Skeletal muscle cell (primary cell): Measurements from ENCODE around the gene CNTNAP5.

ENCODE experiments used
- DNase-seq: peaks from one replicate; pipeline ENCODE4 v3.0.0-alpha.2; 2010; ENCODE audit warnings: low read depth
- H3K4me3 ChIP-seq: 2 replicates; pipeline ENCODE4 v1.5.1; 2011; ENCODE audit warnings: low read depth, mild to moderate bottlenecking, control low read depth, low read length, moderate library complexity

The CNTNAP5 gene

DNA sequence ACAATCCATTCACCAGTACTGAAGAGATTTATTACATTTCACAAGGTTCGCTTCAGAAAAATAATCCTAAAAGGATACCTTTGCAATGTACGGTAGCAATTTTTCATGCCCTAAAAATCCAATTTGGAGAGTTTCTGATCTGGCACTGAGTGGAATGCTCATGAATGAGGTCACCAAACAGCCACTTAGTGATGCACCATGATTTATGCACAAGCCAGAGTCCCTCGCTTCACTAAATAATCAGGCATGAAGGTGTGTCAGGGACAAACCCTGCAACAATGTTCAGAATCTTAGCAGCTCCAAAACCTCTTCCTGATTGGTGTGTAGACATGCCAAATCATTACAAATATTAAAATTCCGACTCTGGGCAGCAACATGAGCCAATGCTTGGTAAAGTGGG lies 221.1 kb downstream of the CNTNAP5 start:
- DNase-seq, result no peak
- H3K4me3 ChIP-seq, result no peak overlapping the region

DNA sequence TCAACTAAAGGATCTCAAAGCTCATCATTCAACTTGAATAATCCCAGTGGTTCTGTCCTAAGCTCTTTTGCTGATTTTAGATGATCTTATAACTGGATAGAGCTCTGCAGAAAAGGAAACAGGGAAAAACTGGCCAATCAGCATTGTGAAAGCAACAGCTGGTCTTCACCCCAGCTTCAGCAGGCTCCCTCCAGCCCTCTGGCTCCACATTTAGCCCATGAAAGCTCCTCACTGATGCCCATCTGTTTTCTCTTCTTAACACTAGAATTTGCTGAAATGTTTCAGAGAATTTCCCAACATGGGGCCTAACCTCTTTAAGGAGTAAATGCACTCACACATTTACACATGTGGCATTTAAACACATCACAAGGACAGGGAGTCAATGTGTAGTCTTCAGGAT lies 223.3 kb downstream of the CNTNAP5 start:
- DNase-seq, result no peak
- H3K4me3 ChIP-seq, result no peak overlapping the region

DNA sequence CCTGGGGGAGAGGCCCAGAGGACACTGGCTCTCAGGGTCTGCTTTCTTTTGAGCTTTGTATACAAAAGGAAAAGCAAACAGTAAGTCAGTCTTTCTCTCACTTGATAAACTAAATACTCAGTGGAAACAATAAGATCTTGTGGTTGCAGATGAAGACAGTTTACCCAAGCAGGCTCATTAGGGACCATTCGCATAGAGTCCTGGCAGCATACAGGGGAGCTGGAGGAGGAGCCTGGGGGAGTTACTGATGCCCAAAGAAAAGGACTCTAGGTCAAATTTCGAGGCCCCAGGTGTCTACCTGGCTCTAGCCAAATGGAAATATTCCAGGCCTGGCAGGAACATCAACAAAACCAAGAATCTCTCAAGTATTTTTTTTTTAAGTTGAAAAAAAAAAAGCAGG lies 225.3 kb downstream of the CNTNAP5 start:
- H3K4me3 ChIP-seq, result no peak overlapping the region
- DNase-seq, result no peak

DNA sequence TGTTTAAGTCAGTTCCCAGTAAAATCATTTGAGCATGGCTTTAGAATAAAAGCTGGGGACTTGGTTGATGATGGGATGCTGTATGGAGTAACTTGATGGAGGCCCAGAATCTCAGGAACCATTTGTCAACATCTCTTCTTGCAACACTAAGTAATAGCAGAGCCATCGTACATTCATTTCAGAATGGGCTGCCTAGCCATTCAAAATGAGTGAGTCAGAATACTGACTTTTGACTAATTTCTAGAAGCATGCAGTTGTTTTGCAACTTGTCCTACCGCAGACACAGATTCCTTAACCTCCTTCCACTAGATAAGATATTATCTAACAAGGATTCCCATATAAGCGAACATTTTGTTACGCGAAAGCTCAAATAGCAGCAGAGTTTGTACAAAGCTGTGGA lies 229.5 kb downstream of the CNTNAP5 start:
- peak; percentile 86 for DNase-seq
- H3K4me3 ChIP-seq, result no peak overlapping the region

DNA sequence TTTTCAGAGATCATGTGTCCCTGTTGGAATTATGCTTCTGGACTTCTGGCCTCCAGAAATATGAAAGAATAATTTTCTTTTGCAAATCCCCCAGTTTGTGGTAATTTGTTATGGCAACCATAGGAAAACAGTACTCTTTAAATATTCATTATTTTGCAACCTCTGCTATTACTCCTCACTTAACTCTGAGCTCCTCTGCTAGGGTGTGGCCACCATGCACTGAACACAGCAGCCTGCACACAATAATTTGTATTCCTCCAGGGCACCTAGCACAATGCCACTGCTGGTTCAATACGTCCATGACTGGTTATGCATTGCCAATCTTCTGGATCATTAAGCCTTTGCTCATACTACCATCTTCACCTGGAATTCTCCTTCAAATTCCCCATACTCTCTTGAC lies 232.0 kb downstream of the CNTNAP5 start:
- H3K4me3 ChIP-seq, result no peak overlapping the region
- no peak for DNase-seq

DNA sequence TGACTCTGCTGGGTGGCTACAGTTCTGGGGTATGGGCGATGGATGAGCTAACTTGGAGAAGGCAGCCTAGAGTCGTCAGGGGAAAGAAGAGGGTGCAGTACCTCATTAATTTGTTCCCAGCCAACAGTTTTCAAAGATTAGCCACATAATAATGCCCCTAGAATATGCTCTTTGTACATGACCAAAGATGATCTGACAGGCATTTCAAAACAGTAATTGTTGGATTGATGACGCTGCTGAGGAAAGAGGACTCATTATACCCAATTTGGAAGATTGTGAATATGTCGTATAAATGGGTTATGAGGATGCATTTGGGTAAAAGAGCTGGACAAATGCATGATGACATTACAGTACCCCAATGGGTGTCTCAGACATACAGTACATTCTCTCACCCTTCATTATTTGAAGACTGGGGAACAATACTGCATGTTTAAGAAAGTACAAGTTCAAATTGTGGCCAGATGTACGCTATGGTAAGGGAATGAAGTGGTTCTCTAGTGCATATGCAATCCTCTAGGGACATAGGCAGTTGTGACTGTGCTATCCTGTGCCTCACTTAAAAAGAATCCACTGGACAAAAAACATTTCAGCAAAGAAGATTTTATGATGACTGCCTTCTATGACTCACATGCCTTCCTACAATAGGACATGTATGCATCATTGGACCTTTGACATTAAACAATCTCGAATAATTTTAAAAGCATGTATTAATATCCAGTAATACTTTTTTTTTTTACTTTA lies 233.2 kb downstream of the CNTNAP5 start:
- H3K4me3 ChIP-seq, result no peak overlapping the region
- DNase-seq, result peak; percentile 92

DNA sequence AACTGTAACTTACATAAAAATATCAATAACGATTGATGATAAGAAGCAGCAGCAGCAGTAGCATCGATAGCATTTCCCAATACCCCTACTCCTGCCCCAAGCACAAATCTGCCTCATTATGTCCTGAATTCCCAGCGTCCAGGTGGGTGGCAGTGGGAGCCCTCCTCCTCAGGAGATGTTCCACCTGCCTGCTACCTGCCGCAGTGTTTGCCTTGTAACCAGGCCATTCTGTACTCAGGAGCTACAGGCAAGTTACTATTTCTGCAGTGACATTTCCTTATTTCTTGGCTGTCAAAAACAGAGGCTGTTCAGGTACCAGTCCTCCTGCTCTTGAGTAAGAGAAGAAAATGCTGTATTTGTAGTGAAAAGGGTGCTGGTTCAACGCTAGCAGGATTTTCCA lies 236.4 kb downstream of the CNTNAP5 start:
- no peak for DNase-seq

DNA sequence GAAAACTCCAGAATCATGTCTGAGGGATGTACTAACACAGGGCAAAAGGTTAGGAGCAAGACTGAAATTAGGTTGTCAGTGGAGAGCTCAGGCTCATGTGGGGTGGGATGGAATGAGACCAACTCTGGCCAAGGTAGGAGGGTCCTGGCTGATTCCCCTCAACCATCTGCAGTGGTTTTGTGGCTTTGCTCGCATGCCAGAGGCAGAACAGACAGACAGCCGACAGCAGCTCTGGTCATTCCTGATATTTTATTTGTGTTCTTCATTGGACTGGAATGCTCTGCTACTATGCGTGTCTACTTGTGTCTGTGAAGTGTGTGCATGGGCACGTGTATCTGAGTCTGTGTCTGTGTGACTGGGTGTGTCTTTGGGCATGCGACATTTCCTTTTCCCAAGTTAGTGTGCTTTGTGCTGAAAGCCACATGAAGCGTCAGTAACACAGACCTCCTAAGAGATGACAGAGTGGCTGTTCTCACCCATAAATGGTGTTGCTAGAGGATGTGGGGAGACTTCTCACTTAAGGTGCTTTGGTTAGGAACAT lies 239.5 kb downstream of the CNTNAP5 start:
- DNase-seq, result peak; percentile 53
- no peak overlapping the region for H3K4me3 ChIP-seq

More for the DNA sequence above, 236.4 kb downstream of the CNTNAP5 start:
- H3K4me3 ChIP-seq, result no peak overlapping the region

DNA sequence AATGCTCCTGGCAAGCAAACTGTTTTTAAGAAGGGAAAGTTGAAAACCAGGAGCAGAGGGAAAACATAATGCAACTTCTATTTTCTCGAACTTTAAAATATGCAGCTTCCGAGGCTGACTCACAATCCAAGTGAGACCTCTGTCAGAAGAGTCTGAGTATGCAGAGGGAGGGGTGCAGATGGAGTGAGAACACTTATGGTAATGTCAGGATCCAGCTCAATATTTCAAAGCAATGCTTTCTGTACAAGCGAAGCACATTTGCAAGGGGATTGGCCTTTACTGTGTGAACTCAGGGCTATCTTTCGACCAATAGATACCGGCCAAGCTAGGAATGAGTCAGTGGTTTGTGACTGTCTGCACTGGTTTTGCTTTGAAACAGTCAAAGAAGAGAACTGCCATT lies 242.7 kb downstream of the CNTNAP5 start:
- H3K4me3 ChIP-seq, result no peak overlapping the region
- peak; percentile 89 for DNase-seq

DNA sequence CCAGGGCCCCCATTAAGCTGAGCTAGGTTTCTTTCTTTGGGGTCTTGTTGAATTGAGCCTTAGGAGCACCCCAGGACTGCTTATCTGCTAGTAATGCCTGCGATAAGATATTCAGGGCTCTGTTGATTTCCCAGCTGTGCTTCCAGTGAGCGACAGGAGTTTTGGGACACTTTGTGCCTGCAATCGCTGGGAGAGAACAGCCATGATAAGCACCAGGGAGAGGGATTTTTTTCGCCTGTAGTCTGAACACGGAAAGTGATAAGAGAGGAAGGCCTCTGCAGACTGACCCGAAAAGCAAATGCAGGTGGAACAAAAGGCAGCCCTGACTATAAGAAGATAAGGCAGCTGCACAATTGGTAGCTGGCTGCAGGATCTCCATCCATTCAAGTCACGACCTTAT lies 244.3 kb downstream of the CNTNAP5 start:
- no peak for DNase-seq
- no peak overlapping the region for H3K4me3 ChIP-seq

DNA sequence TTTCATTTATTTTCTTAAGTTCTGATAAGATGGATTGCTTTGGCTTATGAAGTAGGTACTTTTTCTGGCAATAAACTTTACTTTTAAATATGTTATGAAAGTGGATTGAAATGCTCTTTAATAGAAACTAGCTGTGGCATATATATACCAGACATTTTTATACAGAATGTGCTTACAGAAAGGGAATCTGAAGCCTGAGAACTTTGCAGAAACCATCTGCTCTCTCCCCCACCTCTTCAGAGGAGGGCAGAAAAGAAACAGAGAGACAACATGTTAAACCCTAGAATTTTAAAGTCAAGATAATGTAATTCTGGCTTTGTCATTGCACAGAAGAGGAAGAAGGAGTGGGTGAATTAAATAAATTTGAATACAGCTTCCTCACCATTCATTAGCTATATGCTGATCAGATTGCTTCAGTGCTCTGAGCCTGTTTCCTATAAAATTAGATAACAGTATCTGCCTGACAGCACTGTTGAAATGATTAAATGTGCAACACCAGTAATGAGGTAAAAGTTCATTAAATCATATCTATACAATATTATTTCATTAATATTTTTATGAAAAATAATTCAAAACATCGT lies 247.3 kb downstream of the CNTNAP5 start:
- DNase-seq, result no peak
- no peak overlapping the region for H3K4me3 ChIP-seq

DNA sequence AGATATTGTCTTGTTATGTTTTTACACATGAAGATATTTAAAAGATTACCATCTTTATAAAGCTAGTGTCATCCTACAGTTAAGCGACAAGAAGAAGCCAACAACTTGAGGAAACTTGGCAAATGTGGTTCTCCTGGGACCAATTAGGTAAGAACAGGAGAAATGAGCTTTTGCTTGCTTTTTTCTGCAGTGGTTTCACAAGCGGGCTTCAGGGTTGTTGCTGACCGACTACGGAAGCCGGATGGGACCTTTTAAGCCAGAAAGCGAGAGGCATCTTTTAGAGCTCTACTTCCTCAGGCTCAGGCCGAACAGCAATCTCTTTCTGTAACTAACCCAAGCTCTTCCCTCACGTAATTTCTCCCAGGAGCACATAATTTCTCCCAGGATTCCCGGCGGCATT lies 256.5 kb downstream of the CNTNAP5 start:
- no peak for DNase-seq
- no peak overlapping the region for H3K4me3 ChIP-seq

DNA sequence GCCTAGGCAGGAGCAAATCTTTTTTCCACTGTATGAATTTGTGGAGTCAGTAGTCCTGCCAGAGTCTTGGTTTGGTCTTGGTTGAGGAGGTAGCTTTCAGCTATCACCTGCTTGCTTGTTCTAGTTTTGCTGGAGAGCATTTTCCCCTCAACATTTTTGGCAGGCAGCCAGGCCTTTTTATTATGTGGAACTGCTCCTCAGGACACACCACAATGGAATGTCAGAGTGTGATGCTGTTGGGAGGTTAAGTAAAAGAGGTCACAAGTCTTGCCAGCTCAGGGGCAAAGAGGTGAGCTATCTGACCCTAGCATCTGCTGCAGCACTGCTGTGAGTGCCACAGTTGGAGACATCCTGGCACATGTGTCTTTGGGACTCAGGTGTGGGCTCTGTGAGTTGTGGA lies 258.0 kb downstream of the CNTNAP5 start:
- no peak overlapping the region for H3K4me3 ChIP-seq
- peak; percentile 42 for DNase-seq

DNA sequence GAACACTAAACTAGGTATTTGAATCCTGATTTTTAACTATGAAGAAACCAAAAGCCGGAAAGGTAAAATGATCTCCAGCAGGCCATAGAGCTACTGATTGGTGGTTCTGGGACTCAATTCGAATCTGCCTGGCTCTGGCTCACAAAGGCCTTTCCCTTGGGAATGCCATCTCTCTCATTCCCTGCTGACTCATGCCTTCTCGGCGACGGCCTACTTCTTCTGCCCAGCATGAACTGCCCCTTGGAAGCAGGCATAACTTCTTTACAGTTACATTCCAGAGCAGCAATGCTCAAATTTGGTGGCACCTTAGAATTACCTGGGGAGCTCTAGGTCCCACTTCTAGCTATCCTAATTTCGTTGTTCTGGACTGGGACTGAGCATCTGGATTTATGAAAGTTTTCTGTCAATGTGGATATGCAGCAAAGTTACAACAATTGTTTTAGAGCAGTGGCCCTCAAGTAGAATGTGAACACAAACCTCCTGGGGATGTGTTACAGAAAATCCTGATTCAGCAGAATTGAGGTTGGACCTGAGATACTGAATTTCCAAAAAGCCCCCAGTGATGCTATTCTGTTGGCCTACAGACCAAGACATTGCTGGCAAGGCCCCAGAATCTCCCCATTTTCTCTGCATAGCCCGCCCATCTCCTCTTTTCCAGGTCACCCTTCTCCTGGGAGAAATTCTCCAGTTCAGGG lies 261.1 kb downstream of the CNTNAP5 start:
- H3K4me3 ChIP-seq, result no peak overlapping the region
- DNase-seq, result peak; percentile 56

DNA sequence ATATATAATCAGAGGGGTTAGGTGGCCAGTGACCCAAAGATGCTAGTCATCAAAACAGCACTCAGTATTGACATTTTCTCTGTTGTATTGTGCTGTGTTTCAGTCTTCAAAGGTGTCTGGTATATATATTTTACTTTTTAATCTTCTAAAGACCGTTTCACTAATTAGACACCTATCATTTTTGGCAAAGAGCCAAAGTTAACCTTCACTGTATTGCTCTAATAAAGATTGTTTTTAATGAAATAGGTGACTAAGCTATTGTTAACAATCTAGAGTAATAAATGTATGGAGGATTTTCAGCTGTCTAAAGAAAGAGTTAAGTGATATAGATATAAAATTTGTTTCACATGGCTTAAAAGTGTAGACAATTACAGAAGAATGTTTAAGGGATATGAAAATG lies 264.0 kb downstream of the CNTNAP5 start:
- H3K4me3 ChIP-seq, result no peak overlapping the region
- DNase-seq, result no peak

DNA sequence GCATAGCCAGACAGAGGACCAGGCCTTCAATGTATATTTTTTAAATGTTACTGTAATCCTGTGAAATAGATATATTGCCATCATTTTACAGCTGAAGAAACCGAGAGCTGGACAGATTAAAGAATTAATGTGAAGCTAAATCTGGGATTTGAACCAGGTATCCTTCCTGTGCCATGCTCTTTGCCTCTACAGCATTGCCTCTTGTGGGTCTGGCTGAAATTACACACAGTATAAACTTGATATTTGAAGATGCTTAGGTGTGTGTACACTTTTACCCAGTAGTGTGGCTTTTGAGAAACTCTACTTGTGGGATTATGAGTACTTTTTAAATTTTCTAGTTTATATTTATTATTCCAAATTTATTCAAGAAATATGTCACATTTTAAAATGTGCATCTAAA lies 264.5 kb downstream of the CNTNAP5 start:
- DNase-seq, result no peak
- H3K4me3 ChIP-seq, result no peak overlapping the region

DNA sequence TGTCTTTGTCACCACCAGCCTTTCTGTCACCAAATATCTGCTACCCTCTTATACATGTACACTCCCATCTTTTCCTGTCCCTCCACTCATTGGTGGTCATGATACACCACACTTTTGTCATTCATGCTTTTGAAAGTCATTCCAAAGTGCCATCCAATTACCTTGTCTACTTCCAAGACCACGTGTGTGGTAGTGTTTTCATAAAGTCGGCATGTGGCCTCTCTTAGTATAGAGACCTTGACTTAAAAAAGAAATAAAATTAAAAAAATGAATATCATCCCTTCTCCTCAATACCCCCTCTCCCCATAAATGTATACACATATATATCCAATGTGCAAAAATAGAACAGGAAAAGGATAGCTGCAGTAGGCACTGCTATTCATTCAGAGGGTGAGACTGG lies 271.4 kb downstream of the CNTNAP5 start:
- DNase-seq, result no peak
- H3K4me3 ChIP-seq, result no peak overlapping the region

DNA sequence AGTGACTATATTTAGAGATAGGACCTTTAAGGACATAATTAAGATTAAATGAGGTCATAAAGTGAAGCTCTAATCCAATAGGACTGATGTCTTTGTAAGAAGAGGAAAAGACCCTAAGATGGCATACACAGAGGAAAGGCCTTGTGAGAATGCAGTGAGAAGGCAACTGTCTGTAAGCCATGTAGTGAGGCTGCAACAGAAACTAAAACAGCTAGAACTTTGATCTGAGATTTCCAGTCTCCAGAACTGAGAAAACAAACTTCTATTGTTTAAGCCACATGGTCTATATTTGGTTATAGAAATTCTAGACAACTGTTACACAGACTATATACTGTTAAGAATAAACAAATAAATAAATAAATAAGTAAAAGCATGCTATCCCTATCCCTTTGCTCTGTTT lies 276.8 kb downstream of the CNTNAP5 start:
- H3K4me3 ChIP-seq, result no peak overlapping the region
- no peak for DNase-seq

DNA sequence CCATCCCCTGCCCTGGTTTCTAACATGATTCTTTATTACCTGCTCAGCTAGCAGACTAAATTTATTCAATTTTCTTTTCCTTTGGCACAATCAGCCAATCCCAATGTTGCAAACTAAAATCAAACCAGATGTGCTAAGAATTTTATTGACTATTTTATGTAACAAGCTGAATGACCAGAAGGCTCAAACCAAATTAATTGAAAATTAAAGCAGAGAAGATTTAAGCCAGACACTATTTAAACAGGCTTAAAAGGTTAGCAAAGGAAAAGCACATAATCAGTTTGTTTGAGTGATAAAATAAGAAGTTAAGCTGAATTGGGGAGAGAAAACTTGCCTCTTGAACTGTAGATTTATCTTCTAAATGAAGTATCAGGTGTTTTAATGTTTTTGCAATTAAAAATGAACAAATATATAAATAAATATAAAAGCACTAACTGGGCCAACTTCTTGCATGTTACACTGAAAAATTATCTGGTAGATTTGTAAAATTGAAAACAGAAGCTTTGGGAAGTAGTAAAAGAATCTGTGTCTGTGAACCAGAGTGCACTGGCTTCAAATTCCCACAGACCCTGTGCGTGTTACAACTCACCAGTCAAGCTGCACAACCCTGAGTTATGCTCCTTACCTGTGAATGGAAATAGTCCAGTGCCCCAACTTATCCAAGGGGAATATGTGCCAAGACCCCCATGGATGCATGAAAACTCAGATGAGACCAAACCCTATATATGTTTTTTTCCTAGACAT lies 283.4 kb downstream of the CNTNAP5 start:
- DNase-seq, result no peak

DNA sequence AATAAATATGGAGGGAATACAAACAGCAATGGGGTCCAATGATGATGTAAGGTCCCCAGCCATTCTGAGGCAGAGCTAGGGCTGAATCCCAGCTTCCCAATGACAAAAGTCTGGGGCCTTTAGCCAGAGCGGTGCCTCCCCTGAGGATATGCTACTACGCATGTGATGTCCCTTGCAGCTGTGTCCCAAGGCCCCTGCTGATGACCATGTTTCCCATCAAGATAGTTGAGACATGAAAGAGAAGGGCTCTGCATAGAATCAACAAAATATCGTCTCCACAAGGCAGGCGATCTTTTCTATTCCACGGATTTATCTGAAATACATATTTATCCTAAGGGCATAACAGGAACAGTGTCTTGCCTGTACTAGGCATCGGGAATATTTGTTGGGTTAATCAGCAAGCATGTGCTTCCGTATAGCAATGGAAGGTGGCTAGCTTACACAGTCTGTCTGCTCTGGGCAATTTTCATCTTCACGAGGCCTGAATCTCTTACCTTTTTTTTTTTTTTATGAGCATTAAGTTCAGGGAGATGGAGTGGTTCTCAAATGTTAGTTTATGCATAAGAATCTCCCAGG lies 284.6 kb downstream of the CNTNAP5 start:
- DNase-seq, result no peak

More for the DNA sequence above, 283.4 kb downstream of the CNTNAP5 start:
- no peak overlapping the region for H3K4me3 ChIP-seq

More for the DNA sequence above, 284.6 kb downstream of the CNTNAP5 start:
- no peak overlapping the region for H3K4me3 ChIP-seq
